ENCODE measurements around the gene WWOX. TPM values are rescaled to one million over a fixed set of nuclear protein-coding genes. Genes with fewer than 3 reads are reported as not detected.

The WWOX gene
- total and polyA plus RNA-seq, 2 of the 4 experiments (the other 2 are of a cell fraction) = 2.7 to 5.4 TPM

DNA sequence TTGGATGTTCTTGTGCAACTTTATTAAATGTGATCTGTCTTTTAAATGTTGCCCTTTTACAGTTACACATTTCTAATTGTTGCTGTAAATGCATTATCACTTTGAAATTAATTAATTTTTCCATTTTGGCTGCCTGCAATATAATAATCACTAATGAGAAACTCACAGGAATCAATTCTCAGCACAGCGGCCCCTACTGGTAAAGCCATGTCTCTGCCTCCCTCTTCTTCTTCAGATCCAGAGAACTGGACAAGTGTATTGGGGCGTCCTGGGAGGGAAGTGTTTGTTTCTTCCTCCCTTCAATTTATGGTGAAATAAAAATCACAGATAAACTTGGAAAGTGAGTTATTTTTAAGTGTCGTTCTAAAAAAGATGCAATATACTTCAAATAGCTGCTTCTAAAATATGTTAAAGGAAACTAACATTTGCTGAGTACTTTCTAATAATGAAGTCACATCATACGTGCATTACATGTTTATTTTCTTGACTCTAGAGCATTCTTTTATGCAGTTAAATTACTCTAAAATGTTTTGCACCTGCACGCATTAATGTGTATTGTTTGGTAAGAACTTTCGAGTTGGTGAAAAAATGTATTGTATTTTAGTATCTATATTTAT lies 338.0 kb downstream of the WWOX start:
- H3K9me1 ChIP-seq (ENCODE audit: insufficient read depth, low read length) = no peaks in the 10 kb centered on the region
- ATAC-seq (ENCODE audit: low read depth) (no peak), DNase-seq (peak; percentile 1)
- H4K91ac ChIP-seq (ENCODE audit: insufficient read depth, low read depth, low read length) = no peak overlapping the region
- H2BK15ac ChIP-seq (ENCODE audit: low read depth, low read length) = no peak overlapping the region
- no peak overlapping the region for H3K14ac ChIP-seq (replicated peaks; ENCODE audit: low read depth, low read length)
- in situ Hi-C loops (cut with MboI; ENCODE audit: low sequenced_read_pairs) = no loop called here
- H3K4me3 ChIP-seq (ENCODE audit: insufficient read depth, low read depth, low read length) = no peak overlapping the region
- no peak overlapping the region for H3K9ac ChIP-seq (ENCODE audit: low read depth, low read length)
- H4K5ac ChIP-seq (ENCODE audit: low read depth, low read length) = no peak overlapping the region
- no peak overlapping the region for H3K4me2 ChIP-seq (ENCODE audit: low read depth, low read length)
- ChIA-PET POLR2A (ENCODE audit: unreplicated experiment) (no interaction called here), CTCF (no interaction called here)
- H2BK20ac ChIP-seq (ENCODE audit: low read depth, low read length) = no peak overlapping the region
- H3K4me1 ChIP-seq (ENCODE audit: control insufficient read depth, insufficient read depth, low read length) = no peaks in the 10 kb centered on the region
- H3K36me3 ChIP-seq (ENCODE audit: control insufficient read depth, insufficient read depth, low read length) = no peaks in the 10 kb centered on the region
- no CpG with 5 or more reads among the region's 6 CpGs for WGBS, 2 experiments (ENCODE audit: extremely low coverage in 2 of 2, insufficient read length in 1 of 2)
- no peak overlapping the region for H2BK120ac ChIP-seq (ENCODE audit: low read depth, low read length)
- H2AK5ac ChIP-seq (ENCODE audit: low read depth, low read length) = no peak overlapping the region
- dilution Hi-C loops (cut with HindIII; ENCODE audit: low sequenced_read_pairs, unreplicated experiment) = no loop called here
- no peaks in the 10 kb centered on the region for H3K79me1 ChIP-seq (ENCODE audit: low read depth in 1 of 2, low read length in 2 of 2)
- H2AK9ac ChIP-seq (replicated peaks; ENCODE audit: low read depth, low read length, poor library complexity) = no peak overlapping the region
- H3K4ac ChIP-seq (ENCODE audit: low read depth, low read length) = no peak overlapping the region
- no TSS peak for BruUV-seq (replicated peaks)
- H3K27me3 ChIP-seq (ENCODE audit: control insufficient read depth, insufficient read depth, low read length) = no peaks in the 10 kb centered on the region
- no peak overlapping the region for H3K23ac ChIP-seq (ENCODE audit: low read depth, low read length)
- TF ChIP-seq MAZ (IDR thresholded peaks at IDR 0.05; ENCODE audit: borderline replicate concordance, low read depth, low read length) (no peak), SMC3 (IDR thresholded peaks at IDR 0.05; ENCODE audit: low read depth, low read length) (peak; percentile 7; the same call in 1 of the 2 replicates)
- TF ChIP-seq, protein P1, sequence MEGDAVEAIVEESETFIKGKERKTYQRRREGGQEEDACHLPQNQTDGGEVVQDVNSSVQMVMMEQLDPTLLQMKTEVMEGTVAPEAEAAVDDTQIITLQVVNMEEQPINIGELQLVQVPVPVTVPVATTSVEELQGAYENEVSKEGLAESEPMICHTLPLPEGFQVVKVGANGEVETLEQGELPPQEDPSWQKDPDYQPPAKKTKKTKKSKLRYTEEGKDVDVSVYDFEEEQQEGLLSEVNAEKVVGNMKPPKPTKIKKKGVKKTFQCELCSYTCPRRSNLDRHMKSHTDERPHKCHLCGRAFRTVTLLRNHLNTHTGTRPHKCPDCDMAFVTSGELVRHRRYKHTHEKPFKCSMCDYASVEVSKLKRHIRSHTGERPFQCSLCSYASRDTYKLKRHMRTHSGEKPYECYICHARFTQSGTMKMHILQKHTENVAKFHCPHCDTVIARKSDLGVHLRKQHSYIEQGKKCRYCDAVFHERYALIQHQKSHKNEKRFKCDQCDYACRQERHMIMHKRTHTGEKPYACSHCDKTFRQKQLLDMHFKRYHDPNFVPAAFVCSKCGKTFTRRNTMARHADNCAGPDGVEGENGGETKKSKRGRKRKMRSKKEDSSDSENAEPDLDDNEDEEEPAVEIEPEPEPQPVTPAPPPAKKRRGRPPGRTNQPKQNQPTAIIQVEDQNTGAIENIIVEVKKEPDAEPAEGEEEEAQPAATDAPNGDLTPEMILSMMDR (conservative IDR thresholded peaks at IDR 0.05; ENCODE audit: low read depth, low read length) = peak; percentile 46
- intact Hi-C loops (cut with micrococcal nuclease) = loop anchor here (2.0 kb wide), 1 partner anchor 313 kb away; no protein-coding TSS in a partner anchor
- no peak overlapping the region for H2BK5ac ChIP-seq (ENCODE audit: low read depth, low read length, poor library complexity, severe bottlenecking)
- no peak overlapping the region for H4K8ac ChIP-seq (ENCODE audit: low read depth in 2 of 2, low read length in 2 of 2)
- H4K20me1 ChIP-seq (ENCODE audit: insufficient read depth, low read length) = no peaks in the 10 kb centered on the region
- H3K18ac ChIP-seq (ENCODE audit: low read depth, low read length) = no peak overlapping the region
- H3K9me3 ChIP-seq (ENCODE audit: control insufficient read depth, insufficient read depth, low read length) = peaks cover 16% of the 10 kb centered on the region
- no peak overlapping the region for H3K56ac ChIP-seq (ENCODE audit: extremely low read depth, insufficient read depth, low read length)
- H3K27ac ChIP-seq (ENCODE audit: insufficient read depth, low read length) = no peak overlapping the region
- H2AFZ ChIP-seq (replicated peaks; ENCODE audit: low read length, poor library complexity) = no peak overlapping the region
